ENCODE data around the gene CHST11.

The CHST11 gene

DNA sequence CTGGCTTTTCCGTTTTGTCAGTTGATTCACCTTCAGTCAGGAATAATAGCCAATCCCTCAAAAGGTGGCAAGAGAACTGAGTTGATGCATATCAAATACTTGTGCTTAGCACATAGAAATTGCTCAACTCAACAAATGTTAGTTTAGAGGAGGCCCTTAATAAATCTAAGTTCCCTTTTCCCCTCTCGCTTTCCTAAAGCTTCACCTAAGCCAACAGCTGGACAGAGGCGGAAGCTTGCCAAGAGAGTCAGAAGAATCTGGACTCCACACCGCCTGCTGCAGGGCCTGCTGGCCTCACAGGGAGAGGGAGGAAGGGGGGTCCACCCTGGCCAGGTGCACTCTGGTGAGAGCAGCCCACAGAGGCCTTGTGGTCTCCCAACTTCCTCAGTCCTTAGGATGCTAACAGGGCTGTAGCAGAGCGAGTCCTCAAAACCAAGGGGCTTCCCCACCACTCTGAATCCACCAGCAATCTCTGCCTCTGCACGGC, 213.1 kb downstream of the CHST11 start:
- peak; percentile 16 for ATAC-seq
- Mint-ChIP-seq H3K36me3 (peaks cover 16% of the 10 kb centered on the region), H3K27ac (peak overlapping the region; percentile 90), H3K9me3 (no peaks in the 10 kb centered on the region), H3K4me3 (peak overlapping the region; percentile 61), H3K4me1 (peaks cover 67% of the 10 kb centered on the region)
- peak in 1 of 2 donors; percentile 60 for DNase-seq (ENCODE audit: low spot score in 2 of 2)

DNA sequence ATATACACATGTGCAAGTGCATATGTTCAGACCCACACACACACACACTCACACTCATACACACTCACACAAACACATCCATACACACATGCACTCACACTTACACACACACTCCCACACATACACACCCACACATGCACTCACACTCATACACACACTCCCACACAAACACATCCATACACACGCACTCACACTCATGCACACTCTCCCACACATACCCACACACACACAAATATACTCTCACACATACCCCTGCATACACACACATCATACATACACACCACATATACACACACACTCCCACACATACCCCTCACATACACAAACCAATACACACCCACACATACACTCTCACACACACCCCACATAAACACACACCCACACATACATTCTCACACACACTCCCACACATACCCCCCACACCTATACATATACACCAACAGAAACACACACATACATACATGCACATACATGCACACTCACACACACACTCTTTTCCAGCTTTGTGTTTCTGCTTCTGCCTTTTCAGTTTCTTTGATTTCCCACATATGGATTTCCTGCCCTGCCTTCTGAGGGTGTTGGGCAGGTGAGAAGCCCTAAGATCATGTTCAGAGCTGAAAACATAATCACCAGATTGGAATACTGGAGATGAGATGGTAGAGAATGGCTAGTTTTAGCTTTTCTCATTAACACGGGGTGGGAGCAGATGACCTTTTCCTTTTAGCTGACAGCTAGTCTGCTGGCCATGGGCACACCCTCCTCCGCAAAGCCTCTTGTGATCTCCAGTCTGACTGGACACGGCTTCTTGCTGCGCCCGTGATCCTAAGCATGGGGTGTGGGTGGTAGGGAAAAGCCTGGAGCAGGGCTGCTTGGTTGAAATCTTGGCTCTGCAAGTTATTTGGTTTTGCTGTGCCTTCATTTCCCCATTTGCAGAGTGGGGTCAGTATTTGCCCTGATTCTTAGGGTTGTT, 214.0 kb downstream of the CHST11 start:
- peaks cover 62% of the 10 kb centered on the region for H3K4me1 Mint-ChIP-seq
- peak overlapping the region; percentile 61 for H3K4me3 Mint-ChIP-seq
- ATAC-seq (no peak), DNase-seq (ENCODE audit: low spot score in 2 of 2) (no peak)
- peak overlapping the region; percentile 90 for H3K27ac Mint-ChIP-seq
- no peaks in the 10 kb centered on the region for H3K9me3 Mint-ChIP-seq
- H3K36me3 Mint-ChIP-seq, result peaks cover 16% of the 10 kb centered on the region

DNA sequence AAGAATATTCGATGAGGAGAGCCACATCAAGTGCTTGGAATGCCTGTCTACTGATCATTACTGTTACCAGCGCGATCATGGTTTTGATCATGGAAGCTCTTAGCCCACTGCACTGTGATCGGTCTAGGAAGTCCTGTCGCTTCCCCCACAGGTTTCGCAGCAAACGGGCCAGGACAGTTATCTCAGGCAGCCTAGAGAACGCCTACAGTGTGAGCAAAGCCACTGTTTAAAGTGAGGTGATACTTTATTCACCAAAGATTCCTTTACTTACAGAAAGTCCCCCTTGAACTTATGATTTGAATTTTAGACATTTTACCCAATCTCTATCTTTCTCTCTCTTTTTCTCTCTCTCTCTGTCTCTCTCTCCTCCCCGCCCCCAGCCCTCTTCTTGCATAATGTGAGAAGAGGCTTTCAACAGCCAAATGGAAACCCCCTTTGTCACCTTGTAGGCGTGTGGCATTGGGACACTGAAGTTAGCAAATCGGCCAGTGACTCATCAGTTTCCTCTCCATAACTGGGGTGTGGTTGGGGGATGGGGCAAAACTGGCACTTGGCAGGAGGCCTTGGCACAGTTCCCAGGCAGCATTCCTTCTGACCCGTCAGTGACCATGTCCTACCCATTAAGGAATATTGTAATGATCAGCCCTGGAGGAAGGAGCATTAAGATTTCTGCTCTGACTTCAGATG, 214.8 kb downstream of the CHST11 start:
- ATAC-seq (peak; percentile 91), DNase-seq (ENCODE audit: low spot score in 2 of 2) (peak; percentile 62 to 92)
- Mint-ChIP-seq H3K36me3 (peaks cover 16% of the 10 kb centered on the region), H3K27ac (peak overlapping the region; percentile 90), H3K9me3 (no peaks in the 10 kb centered on the region), H3K4me1 (peaks cover 66% of the 10 kb centered on the region), H3K4me3 (peak overlapping the region; percentile 61)

DNA sequence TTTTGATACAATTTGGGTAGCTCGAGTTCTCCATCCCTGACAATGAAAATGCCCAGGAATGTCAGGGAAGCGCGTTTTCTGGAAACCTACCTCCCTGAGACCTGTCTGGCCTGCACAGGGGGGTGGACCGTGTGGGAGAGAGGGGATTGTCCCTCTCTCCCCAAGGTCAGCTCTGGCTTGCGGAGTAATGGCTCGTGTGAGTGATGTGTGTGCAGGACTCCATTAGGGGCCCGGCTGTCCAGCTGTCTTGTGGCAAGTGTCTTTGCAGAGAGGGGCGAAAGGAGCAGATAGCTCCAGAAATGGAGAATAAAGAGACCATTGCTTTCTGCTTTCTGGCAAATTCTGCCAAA, 215.3 kb downstream of the CHST11 start:
- Mint-ChIP-seq H3K4me1 (peaks cover 72% of the 10 kb centered on the region), H3K36me3 (peaks cover 16% of the 10 kb centered on the region), H3K27ac (peak overlapping the region; percentile 90), H3K4me3 (peak overlapping the region; percentile 61), H3K9me3 (no peaks in the 10 kb centered on the region)
- ATAC-seq (no peak), DNase-seq (ENCODE audit: low spot score in 2 of 2) (no peak)

DNA sequence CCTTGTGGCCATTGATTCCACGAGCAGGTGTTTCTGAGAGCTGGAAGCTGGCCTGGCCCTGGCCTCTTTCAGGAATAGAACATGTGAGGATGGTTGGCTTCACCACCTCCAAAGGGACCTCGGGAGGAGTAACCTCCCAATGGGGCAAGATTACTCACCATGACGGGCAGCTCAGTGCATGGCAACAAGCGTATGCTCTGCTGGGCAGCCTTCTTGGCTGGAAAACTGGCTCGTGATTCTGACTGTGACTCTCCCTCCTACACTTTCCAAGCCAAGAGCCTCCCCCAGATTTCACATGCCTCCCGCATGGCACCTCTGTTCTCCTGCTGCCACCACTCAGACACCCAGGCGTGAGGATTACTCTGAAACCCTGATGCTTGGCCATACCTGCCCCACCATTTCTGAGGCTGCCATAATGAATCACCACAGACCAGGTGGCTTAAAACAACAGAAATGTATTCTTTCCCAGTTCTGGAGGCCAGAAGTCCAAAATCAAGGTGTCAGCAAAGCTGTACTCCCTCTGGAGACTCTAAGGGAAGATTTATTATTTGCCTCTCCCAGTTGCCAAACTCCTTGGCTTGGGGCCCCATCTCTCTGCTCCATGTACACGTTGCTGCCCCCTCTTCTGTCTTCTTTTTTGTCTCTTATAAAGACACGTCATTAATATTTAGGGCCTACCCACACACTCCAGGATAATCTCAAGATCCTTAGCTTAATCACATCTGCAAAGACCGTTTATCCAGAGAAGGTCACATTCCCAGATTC, 215.9 kb downstream of the CHST11 start:
- Mint-ChIP-seq H3K27ac (peak overlapping the region; percentile 90), H3K9me3 (no peaks in the 10 kb centered on the region), H3K4me1 (peaks cover 74% of the 10 kb centered on the region), H3K4me3 (peak overlapping the region; percentile 61), H3K36me3 (peaks cover 16% of the 10 kb centered on the region)
- ATAC-seq, result no peak
- DNase-seq (ENCODE audit: low spot score in 2 of 2), result no peak

DNA sequence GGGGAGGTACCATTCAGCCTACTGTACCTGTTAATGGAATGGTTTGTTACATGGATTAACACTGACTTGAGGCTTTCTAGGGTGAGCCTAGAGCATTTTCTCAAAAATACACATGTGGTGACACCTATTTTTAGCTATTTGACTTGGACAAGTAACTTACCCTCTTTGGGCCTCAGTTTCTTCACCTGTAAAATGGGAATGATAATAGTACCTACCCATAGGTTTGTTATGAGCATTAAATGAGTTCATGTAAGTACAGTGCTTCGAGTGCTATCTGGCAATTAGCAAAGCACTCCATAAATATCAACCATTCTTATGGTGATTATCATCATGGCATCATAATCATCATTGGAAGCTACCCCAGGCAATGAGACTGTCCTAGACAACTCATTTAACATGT, 216.5 kb downstream of the CHST11 start:
- DNase-seq (ENCODE audit: low spot score in 2 of 2) (no peak), ATAC-seq (no peak)
- Mint-ChIP-seq H3K4me3 (peak overlapping the region; percentile 61), H3K4me1 (peaks cover 76% of the 10 kb centered on the region), H3K27ac (peak overlapping the region; percentile 90), H3K9me3 (no peaks in the 10 kb centered on the region), H3K36me3 (peaks cover 16% of the 10 kb centered on the region)

DNA sequence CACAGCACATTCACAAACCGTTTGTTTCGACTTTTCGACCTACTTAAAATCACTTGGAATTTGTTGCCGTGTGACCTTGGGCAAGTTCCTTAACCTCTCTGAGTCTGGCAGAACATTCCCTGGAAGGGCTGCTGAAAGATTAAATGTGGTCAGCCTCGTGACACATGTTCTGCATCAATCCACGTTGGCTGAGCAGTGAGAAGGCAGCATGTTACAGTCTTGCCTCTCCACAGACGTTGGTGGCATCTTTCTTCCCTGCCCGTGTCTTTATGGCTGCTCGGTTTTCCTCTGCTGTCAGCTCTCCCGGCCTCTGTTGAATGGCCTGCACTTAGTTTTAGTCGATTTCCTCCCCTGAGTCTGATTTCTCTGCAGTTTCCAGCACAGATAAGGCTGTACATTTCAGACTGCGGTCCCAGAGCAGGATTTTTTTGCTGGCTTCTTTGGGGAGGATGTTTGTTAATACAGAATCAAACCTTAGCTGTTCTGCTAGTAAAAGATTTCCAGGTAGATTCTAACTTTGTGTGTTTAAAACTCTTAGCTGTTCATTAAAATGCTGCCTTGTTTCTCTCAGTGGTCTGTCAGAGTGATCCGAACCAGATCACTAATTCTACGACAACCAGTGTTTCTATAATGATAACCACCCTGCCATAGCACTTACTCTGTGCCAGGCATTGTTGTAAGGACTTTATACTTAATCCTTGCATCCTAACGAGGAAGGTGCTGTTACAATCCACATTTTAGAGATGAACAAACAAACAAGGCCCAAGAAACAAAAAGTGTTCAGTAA, 217.1 kb downstream of the CHST11 start:
- H3K9me3 Mint-ChIP-seq, result no peaks in the 10 kb centered on the region
- ATAC-seq, result no peak
- DNase-seq (ENCODE audit: low spot score in 2 of 2), result no peak
- peak overlapping the region; percentile 23 for H3K4me3 Mint-ChIP-seq
- peaks cover 71% of the 10 kb centered on the region for H3K4me1 Mint-ChIP-seq
- peaks cover 16% of the 10 kb centered on the region for H3K36me3 Mint-ChIP-seq
- peak overlapping the region; percentile 90 for H3K27ac Mint-ChIP-seq

DNA sequence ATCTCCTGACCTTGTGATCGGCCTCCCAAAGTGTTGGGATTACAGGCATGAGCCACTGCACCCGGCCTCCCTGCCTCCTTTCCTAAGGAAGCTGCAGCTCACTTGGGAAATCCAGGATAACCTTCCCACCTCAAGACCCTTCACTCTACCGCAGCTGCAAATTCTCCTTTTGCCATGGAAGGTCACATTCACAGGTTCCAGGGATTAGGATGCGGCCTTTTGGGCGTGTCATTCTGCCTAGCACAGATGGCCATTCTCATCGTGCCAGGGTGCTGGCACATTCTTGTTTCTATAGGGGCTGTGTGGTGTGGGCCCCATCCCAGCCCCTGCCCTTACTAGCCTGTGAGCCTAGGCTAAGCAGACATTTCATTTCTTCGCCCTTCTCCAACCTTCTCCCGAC, 219.9 kb downstream of the CHST11 start:
- H3K4me1 Mint-ChIP-seq, result peaks cover 70% of the 10 kb centered on the region
- no peak overlapping the region for H3K4me3 Mint-ChIP-seq
- H3K27ac Mint-ChIP-seq, result no peak overlapping the region
- H3K36me3 Mint-ChIP-seq, result peaks cover 6% of the 10 kb centered on the region
- no peak for ATAC-seq
- no peak for DNase-seq (ENCODE audit: low spot score in 2 of 2)
- H3K9me3 Mint-ChIP-seq, result no peaks in the 10 kb centered on the region

DNA sequence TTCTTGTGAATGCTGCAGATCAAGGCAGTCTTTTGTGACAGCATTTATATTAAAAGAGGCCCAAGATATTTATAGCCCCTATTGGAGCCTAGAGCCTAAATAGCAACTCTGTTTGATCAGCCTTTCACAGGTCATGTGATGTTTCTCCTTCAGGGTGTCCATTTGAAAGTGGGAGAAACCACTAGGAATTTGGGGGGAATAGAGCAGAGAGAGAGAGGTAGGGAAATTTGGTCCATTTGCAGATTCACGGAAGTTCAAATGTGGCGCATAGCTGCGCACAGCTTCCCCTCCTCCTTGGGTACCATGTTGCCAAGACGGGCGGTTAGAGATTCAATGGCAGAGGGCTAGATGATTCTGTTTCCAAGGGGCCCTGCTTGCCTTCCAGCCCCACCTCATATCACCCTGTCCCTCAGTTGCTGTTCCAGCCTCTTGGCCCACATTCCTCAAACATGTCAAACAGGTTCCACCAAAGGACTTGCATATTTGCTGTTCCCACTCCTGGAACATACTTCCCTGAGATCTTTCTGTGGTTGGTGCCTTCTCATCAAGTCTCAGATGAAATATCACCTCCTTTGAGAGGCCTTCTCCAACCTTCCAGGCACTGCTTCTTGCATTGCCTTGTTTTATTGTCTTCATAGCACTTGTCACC, 220.8 kb downstream of the CHST11 start:
- Mint-ChIP-seq H3K9me3 (no peaks in the 10 kb centered on the region), H3K27ac (no peak overlapping the region), H3K4me3 (no peak overlapping the region), H3K4me1 (peaks cover 69% of the 10 kb centered on the region), H3K36me3 (no peaks in the 10 kb centered on the region)
- DNase-seq (ENCODE audit: low spot score in 2 of 2) (no peak), ATAC-seq (no peak)

DNA sequence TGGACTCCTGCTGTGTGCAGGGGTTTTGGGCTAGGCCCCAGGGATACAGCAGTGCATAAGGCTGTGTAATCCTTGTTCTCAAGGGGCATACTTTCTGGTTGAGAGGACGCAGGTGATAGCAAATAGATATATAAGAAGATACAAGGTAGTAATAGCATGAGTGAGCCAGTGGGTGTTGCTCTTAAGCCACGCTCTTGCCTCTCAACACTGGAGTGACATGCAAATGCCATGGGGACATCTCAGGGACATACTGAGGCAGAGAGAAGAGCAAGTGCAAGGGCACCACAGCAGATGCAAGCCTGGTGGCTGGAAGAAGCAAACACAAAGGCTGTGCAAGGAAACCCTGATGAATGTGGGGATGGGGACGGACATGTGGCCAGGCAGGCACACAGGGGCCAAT, 223.3 kb downstream of the CHST11 start:
- Mint-ChIP-seq H3K4me1 (peaks cover 79% of the 10 kb centered on the region), H3K36me3 (no peaks in the 10 kb centered on the region)
- peak; percentile 72 for ATAC-seq

DNA sequence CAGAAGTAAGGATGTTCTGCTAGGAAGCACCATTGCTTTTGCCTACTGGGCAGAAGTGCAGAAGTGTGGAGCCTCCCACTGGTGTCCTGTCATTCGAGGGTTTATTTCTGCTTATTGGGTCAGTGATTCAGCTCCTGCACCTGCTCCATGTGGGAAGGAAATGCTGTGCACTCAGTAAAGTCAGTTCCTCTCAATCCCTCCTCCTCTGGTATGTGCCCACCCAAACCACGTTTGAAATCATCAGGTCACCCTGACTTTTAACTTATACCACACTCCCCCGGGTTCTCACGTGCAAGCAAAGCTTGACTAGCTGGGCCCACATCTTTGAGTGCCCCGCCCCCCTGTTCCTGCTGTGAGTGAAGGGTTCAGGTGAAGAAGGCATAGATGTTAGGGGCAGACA, 223.7 kb downstream of the CHST11 start:
- H3K9me3 Mint-ChIP-seq, result peaks cover 3% of the 10 kb centered on the region
- DNase-seq (ENCODE audit: low spot score in 2 of 2) (no peak), ATAC-seq (peak; percentile 36)
- H3K4me1 Mint-ChIP-seq, result peaks cover 83% of the 10 kb centered on the region
- peak overlapping the region; percentile 25 for H3K4me3 Mint-ChIP-seq
- no peaks in the 10 kb centered on the region for H3K36me3 Mint-ChIP-seq
- H3K27ac Mint-ChIP-seq, result peak overlapping the region; percentile 6

More for the DNA sequence above, 223.3 kb downstream of the CHST11 start:
- H3K9me3 Mint-ChIP-seq, result peaks cover 3% of the 10 kb centered on the region
- H3K4me3 Mint-ChIP-seq, result peak overlapping the region; percentile 25
- DNase-seq (ENCODE audit: low spot score in 2 of 2), result no peak
- H3K27ac Mint-ChIP-seq, result peak overlapping the region; percentile 6

DNA sequence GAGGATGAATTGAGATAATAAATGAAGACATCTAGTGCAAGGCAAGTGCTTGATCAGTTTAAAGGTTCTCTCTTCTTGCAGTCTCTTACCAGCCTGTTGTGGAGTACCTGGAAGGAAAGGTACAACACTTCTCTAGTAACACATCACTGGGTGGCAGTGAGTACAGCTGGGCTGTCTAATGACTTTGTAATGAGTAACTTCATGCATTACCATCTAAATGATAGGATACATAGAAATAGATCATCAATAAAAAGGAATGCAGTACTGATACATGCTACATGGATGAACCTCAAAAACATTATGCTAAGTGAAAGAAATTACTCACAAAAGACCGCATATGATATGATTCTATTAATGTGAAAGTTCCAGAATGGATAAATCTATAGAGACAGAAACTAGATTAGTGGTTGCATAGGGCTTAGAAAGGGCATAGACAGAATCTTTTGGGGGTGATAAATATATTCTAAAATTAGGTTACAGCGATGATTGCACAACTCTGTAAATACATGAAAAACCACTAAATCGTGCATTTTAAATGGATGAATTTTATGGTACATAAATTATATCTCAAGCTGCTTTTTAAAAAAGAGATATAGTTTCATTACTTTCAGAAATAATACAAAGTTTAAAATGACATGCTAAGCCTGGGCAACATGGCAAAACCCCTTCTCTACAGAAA, 224.4 kb downstream of the CHST11 start:
- peak overlapping the region; percentile 6 for H3K27ac Mint-ChIP-seq
- H3K36me3 Mint-ChIP-seq, result no peaks in the 10 kb centered on the region
- H3K9me3 Mint-ChIP-seq, result peaks cover 3% of the 10 kb centered on the region
- ATAC-seq (peak; percentile 76), DNase-seq (ENCODE audit: low spot score in 2 of 2) (no peak)
- H3K4me1 Mint-ChIP-seq, result peaks cover 89% of the 10 kb centered on the region
- H3K4me3 Mint-ChIP-seq, result peak overlapping the region; percentile 25

DNA sequence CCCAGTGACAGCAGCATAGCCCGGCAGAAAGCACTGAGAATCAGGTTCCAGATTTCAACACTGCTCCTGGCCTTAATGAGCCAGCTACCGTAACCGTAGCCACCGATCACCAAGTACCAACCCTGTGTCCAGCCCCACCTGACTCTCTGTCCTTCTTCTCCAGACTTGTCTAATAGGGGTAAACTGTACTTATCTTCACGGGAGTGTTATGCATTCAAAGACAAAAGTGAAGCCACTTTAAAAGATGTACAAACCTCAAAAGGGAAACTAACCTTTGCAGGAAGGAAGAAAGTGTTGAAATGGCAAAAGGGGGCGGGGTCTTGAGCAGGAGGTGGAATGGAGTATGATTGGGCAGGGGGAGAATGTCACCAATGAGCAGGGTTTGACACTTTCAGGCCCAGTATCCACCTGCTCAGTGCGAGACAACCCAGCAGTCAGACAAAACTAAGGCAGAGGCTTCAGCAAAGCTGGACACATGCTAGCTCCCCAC, 226.1 kb downstream of the CHST11 start:
- DNase-seq (ENCODE audit: low spot score in 2 of 2) (peak in 1 of 2 donors; percentile 86), ATAC-seq (peak; percentile 71)
- Mint-ChIP-seq H3K36me3 (peaks cover 3% of the 10 kb centered on the region), H3K4me3 (peak overlapping the region; percentile 63), H3K27ac (peak overlapping the region; percentile 52), H3K4me1 (peaks cover 92% of the 10 kb centered on the region), H3K9me3 (peaks cover 3% of the 10 kb centered on the region)
